GM23338 (cell line): ENCODE data around the gene MAP4K1.
A peak's percentile ranks its signal among the peaks of the same experiment; 100 is the strongest.

Experiments used
- EZH2 ChIP-seq: fragments of 200-600 bp; sonication (generic); IDR thresholded peaks from one replicate; pipeline ENCODE4 v1.8.0; 2017; ENCODE audit warnings: antibody characterized with exemption, mild to moderate bottlenecking, low read depth; ENCODE audit not compliant: unreplicated experiment
- EZH2phosphoT487 ChIP-seq: fragments of 200-600 bp; sonication (generic); IDR thresholded peaks from one replicate; pipeline ENCODE4 v1.8.1; 2018; ENCODE audit warnings: antibody characterized with exemption; ENCODE audit not compliant: unreplicated experiment
- JUNB ChIP-seq: IDR thresholded peaks from one replicate; pipeline ENCODE4 v1.6.1; 2016; ENCODE audit warnings: antibody characterized with exemption; ENCODE audit not compliant: unreplicated experiment
- NANOG ChIP-seq: IDR thresholded peaks from 2 replicates; pipeline ENCODE4 v1.6.1; 2016; ENCODE audit warnings: antibody characterized with exemption, borderline replicate concordance
- POLR2AphosphoS5 ChIP-seq: IDR thresholded peaks from 2 replicates; pipeline ENCODE4 v1.6.1; 2016; ENCODE audit warnings: antibody characterized with exemption, low read depth
- REST ChIP-seq: IDR thresholded peaks from one replicate; pipeline ENCODE4 v1.6.1; 2018; ENCODE audit warnings: antibody characterized with exemption; ENCODE audit not compliant: unreplicated experiment
- TF ChIP-seq, protein P1 (sequence below), 2 experiments: fragments of 200-600 bp in 1 of 2; sonication (generic) in 1 of 2; conservative IDR thresholded peaks; 2 replicates each; pipeline versions ENCODE4 v1.5.1 to v1.6.1; 2016 to 2017; ENCODE audit warnings: antibody characterized with exemption in 2 of 2, low read depth in 2 of 2, mild to moderate bottlenecking in 2 of 2, moderate library complexity in 1 of 2
- TF ChIP-seq, protein P2 (sequence below): IDR thresholded peaks from 2 replicates; pipeline ENCODE4 v1.6.1; 2016; ENCODE audit warnings: antibody characterized with exemption

- TF ChIP-seq JUNB (no peak), EZH2phosphoT487 (no peak), EZH2 (no peak), NANOG (no peak), REST (no peak), POLR2AphosphoS5 (no peak)
- TF ChIP-seq, protein P1, sequence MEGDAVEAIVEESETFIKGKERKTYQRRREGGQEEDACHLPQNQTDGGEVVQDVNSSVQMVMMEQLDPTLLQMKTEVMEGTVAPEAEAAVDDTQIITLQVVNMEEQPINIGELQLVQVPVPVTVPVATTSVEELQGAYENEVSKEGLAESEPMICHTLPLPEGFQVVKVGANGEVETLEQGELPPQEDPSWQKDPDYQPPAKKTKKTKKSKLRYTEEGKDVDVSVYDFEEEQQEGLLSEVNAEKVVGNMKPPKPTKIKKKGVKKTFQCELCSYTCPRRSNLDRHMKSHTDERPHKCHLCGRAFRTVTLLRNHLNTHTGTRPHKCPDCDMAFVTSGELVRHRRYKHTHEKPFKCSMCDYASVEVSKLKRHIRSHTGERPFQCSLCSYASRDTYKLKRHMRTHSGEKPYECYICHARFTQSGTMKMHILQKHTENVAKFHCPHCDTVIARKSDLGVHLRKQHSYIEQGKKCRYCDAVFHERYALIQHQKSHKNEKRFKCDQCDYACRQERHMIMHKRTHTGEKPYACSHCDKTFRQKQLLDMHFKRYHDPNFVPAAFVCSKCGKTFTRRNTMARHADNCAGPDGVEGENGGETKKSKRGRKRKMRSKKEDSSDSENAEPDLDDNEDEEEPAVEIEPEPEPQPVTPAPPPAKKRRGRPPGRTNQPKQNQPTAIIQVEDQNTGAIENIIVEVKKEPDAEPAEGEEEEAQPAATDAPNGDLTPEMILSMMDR (conservative IDR thresholded peaks at IDR 0.05; ENCODE audit: low read depth in 2 of 2): 0 out of 4 replicates have a peak, but pooled peaks of 1 of the 2 experiments have one; percentile 4
- TF ChIP-seq, protein P2, sequence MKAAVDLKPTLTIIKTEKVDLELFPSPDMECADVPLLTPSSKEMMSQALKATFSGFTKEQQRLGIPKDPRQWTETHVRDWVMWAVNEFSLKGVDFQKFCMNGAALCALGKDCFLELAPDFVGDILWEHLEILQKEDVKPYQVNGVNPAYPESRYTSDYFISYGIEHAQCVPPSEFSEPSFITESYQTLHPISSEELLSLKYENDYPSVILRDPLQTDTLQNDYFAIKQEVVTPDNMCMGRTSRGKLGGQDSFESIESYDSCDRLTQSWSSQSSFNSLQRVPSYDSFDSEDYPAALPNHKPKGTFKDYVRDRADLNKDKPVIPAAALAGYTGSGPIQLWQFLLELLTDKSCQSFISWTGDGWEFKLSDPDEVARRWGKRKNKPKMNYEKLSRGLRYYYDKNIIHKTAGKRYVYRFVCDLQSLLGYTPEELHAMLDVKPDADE: no peak
Observed at GRCh38 chr19:38642176-38642575, 24.4 kb upstream of the MAP4K1 start.
